ENCODE measurements around the gene SYNGAP1.
"Not testable (repeated sequence)": the region's sequence is repeated elsewhere in the genome, so short reads cannot be mapped to it uniquely, and the experiment has no call there.

Gene SYNGAP1

DNA sequence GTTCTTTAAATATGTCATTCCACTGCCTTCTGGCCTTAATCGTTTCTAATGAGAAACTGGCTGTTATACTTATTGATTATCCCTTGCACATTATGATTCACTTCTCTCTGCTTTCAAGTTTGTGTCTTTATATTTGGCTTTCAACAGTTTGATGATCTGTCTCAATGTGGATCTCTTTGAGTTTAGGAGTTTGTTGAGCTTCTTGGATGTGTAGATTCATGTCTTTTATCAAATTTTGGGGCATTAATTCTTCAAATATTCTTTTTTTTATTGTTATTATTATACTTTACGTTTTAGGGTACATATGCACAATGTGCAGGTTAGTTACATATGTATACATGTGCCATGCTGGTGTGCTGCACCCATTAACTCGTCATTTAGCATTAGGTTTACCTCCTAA lies 63.8 kb downstream of the SYNGAP1 start:
- DNase-seq, result no peak

DNA sequence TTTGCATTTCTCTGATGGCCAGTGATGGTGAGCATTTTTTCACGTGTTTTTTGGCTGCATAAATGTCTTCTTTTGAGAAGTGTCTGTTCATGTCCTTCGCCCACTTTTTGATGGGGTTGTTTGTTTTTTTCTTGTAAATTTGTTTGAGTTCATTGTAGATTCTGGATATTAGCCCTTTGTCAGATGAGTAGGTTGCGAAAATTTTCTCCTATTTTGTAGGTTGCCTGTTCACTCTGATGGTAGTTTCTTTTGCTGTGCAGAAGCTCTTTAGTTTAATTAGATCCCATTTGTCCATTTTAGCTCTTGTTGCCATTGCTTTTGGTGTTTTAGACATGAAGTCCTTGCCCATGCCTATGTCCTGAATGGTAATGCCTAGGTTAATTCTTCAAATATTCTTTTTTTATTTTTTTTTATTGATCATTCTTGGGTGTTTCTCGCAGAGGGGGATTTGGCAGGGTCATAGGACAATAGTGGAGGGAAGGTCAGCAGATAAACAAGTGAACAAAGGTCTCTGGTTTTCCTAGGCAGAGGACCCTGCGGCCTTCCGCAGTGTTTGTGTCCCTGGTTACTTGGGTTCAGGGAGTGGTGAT lies 64.9 kb downstream of the SYNGAP1 start:
- DNase-seq, result not testable (repeated sequence)

DNA sequence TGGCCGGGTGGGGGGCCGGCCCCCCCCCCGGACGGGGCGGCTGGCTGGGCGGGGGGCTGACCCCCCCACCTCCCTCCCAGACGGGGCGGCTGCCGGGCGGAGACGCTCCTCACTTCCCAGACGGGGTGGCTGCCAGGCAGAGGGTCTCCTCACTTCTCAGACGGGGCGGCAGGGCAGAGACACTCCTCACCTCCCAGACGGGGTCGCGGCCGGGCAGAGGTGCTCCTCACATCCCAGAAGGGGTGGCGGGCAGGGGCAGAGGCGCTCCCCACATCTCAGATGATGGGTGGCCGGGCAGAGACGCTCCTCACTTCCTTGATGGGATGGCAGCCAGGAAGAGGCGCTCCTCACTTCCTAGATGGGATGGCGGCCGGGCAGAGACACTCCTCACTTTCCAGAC lies 65.8 kb downstream of the SYNGAP1 start:
- DNase-seq, result not testable (repeated sequence)

DNA sequence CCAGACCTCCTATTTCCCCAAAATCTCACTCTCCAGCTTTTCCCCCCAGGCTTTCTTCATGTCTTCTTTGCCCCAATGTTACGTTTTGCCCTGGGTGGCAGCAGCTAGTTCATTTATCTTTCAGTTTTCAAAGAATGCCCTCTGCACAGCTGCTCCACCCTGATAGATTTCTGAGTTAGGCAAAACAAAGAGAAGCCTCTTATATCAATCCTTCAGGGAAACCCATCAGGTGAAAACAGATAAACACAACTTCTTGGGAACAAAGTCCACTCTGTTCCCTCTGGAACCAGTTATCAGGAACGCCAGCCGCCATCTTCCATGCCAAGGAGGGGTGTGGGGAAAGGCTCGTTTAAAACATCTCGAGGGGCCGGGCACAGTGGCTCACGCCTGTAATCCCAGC lies 68.5 kb downstream of the SYNGAP1 start:
- no peak for DNase-seq

DNA sequence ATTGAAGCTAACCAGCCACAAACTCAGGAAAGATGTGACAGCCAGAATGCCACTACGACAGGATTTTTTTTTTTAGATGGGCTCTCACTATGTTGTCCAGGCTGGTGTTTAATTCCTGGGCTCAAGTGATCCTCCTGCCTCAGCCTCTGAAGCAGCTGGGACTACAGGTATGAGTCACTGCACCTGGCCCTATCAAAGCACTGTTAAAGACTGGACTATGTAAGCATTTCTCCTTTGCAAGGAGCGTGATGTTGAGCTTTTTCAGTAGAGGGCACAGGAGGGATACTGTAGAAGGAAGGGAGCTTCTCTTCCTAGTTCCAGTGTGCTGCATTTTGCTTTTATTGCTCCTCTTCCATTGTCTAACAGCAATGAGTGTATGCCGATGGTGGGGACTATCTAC lies 70.3 kb downstream of the SYNGAP1 start:
- no peak for DNase-seq

DNA sequence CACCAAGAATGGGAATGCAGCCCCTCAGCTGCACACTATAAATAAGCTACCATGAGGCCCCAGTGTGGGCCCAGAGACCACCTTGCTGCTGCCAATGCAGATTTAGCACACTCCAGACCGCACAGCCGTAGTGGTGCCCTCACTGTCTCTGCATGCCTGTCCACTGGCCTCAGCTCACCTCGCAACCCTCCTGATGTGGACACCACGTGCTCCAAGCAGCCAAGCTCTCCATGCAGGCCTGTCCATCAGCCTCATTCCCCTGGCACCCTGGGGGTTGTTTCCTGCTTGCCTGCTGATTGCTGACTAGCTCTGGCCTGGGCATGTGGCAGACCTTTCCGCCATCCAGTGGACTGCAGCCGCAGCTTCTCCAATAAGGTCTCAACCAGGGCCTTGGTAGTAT lies 70.8 kb downstream of the SYNGAP1 start:
- DNase-seq, result no peak

DNA sequence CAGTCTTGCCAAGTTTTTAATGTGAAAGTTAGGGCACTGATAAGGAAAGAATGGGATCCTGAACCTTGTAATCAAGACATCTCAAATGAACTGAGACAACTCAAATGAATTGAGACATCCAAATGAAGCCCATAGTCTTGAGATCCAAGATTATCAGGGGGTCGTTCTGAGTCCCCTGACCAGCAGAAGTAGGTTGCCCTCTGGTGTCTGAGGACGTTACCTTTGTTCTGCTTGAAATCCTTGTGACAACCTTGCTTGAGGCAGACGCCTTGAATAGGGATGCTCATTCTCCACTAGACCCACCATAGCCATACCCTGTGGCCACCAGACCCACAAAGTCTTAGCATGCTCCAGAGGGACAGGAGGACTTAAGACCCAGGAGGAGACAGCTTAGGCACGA lies 72.2 kb downstream of the SYNGAP1 start:
- no peak for DNase-seq

DNA sequence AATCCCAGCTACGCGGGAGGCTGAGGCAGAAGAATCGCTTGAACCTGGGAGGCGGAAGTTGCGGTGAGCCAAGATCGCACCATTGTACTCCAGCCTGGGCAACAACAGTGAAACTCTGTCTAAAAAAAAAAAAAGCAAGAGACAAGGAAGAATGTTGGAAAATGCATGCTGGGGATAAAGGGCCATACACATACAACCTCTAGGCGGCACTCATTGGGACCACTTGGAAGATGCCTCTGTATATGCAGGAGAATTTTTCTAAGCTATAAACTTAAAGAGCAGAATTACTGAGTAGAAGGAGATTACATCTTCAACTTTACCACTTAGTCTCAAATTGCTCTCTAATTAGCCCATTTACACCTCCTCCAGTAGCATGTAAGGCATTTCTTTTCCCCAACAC lies 77.3 kb downstream of the SYNGAP1 start:
- no peak for DNase-seq

DNA sequence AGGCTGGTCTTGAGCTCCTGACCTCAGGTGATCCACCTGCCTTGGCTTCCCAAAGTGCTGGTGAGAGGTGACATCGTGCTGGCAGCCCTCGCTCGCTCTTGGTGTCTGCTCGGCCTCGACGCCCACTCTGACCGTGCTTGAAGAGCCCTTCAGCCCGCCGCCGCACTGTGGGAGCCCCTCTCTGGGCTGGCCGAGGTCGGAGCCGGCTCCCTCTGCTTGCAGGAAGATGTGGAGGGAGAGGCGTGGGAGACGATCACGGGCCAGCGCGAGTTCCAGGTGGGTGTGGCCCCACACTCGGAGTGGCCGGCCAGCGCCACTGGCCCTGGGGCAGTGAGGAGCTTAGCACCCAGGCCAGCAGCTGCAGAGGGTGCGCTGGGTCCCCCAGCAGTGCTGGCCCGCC lies 82.6 kb downstream of the SYNGAP1 start:
- DNase-seq, result no peak

DNA sequence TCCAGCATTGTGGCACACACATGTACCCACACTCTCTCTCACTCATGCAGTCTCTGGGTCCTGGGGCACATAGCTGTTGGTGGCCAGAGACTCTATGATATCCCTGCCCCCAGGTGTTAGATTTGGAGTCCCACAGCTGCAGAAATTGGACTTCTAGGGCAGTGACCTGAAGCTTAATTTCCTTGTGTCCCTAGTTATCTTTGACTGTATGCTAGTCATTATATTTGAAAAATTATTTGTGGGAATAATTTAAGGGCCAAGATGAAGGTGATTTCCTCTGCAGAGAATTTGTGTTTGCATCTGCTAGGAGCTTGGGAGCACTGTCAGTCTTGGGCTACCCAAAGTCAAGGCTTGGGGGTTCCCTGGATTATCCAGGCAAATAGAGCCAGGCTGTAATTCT lies 84.6 kb downstream of the SYNGAP1 start:
- DNase-seq, result no peak

All from NCI-H1930 (cell line).